Esophagus (tissue), 2 donors: ENCODE data around the gene LIN28A. TPM values are rescaled to one million over a fixed set of nuclear protein-coding genes. Genes with fewer than 3 reads are reported as not detected.

Source experiments
- H3K27ac ChIP-seq, 2 donors: one replicate each; pipeline ENCODE4 v1.5.1; 2013; ENCODE audit warnings: low read depth in 2 of 2, mild to moderate bottlenecking in 2 of 2, inconsistent platforms in 1 of 2, low read length in 1 of 2, moderate library complexity in 1 of 2
- H3K27me3 ChIP-seq, 2 donors: one replicate each; pipeline ENCODE4 v1.6.1; 2013; ENCODE audit warnings: low read length in 2 of 2, control low read depth in 1 of 2, mild to moderate bottlenecking in 1 of 2; ENCODE audit not compliant: insufficient read depth in 2 of 2, control insufficient read depth in 1 of 2
- H3K36me3 ChIP-seq, 2 donors: one replicate each; pipeline ENCODE4 v1.6.1; 2013; ENCODE audit warnings: low read length in 1 of 2; ENCODE audit not compliant: control insufficient read depth in 2 of 2, insufficient read depth in 2 of 2
- H3K4me1 ChIP-seq, 2 donors: one replicate each; pipeline ENCODE4 v1.6.1; 2013; ENCODE audit warnings: low read length in 1 of 2; ENCODE audit not compliant: control insufficient read depth in 2 of 2, insufficient read depth in 2 of 2
- H3K4me3 ChIP-seq, 2 donors: one replicate each; pipeline ENCODE4 v1.5.1; 2013; ENCODE audit warnings: low read length in 2 of 2, mild to moderate bottlenecking in 2 of 2, low read depth in 1 of 2, moderate library complexity in 1 of 2
- H3K9me3 ChIP-seq, 2 donors: one replicate each; pipeline ENCODE4 v1.6.1; 2013; ENCODE audit warnings: mild to moderate bottlenecking in 2 of 2, low read depth in 1 of 2, low read length in 1 of 2, moderate library complexity in 1 of 2; ENCODE audit not compliant: control insufficient read depth in 2 of 2, insufficient read depth in 1 of 2
- WGBS, 2 donors: extraction: QIAGEN DNeasy Blood & Tissue Kit; methylation state at CpG; one replicate each; pipeline ENCODE4 v1.1.7; 2013; 5-methylcytosine and 5-hydroxymethylcytosine counted together
- polyA plus RNA-seq, 2 donors: library from polyadenylated mRNA; stranded (reverse); fragments of 200-250 nt; gene quantifications; one replicate each; pipeline ENCODE4 v1.2.3, GENCODE V29; 2013
- donor health status: healthy with polysubstance abuse.
- donor health status: Bipolar disorder and iron deficiency.

The LIN28A gene
- polyA plus RNA-seq, 2 donors: not detected

- Histone ChIP-seq H3K4me3 (no peak overlapping the region), H3K36me3 (no peaks in the 10 kb centered on the region), H3K9me3 (no peaks in the 10 kb centered on the region), H3K4me1 (peaks cover 0 to 2% of the 10 kb centered on the region in 2 donors), H3K27ac (no peak overlapping the region), H3K27me3 (no peaks in the 10 kb centered on the region)
- WGBS, 2 donors: 84 to 85% methylated on average over 2 of the region's 2 CpGs
Measured at GRCh38 chr1:26429721-26430120, 19.1 kb downstream of the LIN28A start.

GRCh38 chr1:26431979-26432695 is 21.5 kb downstream of the LIN28A start, which contains the start of gene DHDDS:
DHDDS (plus strand) TSS chr1:26432321; CDS start chr1:26432946, 625 bp downstream.
- H3K9me3 ChIP-seq: no peaks in the 10 kb centered on the region
- H3K27ac ChIP-seq: peak within 1 kb of the TSS; percentile 90 to 95
- peaks cover 0 to 4% of the 10 kb centered on the region in 2 donors for H3K36me3 ChIP-seq
- WGBS, 2 donors: 0 to 1% methylated on average over 45 of the region's 45 CpGs
- peaks cover 0 to 2% of the 10 kb centered on the region in 2 donors for H3K4me1 ChIP-seq
- peak within 1 kb of the TSS; percentile 69 to 76 for H3K4me3 ChIP-seq
- H3K27me3 ChIP-seq: no peaks in the 10 kb centered on the region

DNA sequence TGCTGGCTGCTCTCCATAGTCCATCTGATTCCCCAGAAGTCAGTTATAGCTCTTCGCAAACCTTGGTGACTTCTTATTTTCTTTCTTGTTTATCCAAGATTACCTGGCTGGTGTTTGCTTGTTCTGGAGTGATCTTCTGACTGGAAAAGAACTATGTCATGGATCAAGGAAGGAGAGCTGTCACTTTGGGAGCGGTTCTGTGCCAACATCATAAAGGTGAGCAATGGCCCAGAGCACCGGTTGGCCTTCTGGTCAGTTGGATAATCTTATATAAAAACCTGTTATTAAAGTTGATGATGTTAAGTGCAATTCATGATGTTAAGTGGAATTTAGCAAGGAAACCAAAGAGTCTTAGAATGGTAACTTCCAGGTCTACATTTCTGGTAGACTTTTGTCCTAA is 22.2 kb downstream of the LIN28A start:
- Histone ChIP-seq H3K36me3 (peaks cover 0 to 4% of the 10 kb centered on the region in 2 donors), H3K27me3 (no peaks in the 10 kb centered on the region), H3K27ac (peak overlapping the region; percentile 73 to 95), H3K4me3 (peak overlapping the region; percentile 69 to 76), H3K9me3 (no peaks in the 10 kb centered on the region), H3K4me1 (peaks cover 0 to 2% of the 10 kb centered on the region in 2 donors)
- 27 to 43% methylated on average over 3 of the region's 3 CpGs for WGBS, 2 donors

- Histone ChIP-seq H3K9me3 (no peaks in the 10 kb centered on the region), H3K36me3 (peaks cover 6 to 9% of the 10 kb centered on the region in 2 donors), H3K4me3 (no peak overlapping the region), H3K27ac (no peak overlapping the region), H3K27me3 (no peaks in the 10 kb centered on the region), H3K4me1 (peaks cover 0 to 2% of the 10 kb centered on the region in 2 donors)
Measured at GRCh38 chr1:26434161-26434752, 23.6 kb downstream of the LIN28A start.

DNA sequence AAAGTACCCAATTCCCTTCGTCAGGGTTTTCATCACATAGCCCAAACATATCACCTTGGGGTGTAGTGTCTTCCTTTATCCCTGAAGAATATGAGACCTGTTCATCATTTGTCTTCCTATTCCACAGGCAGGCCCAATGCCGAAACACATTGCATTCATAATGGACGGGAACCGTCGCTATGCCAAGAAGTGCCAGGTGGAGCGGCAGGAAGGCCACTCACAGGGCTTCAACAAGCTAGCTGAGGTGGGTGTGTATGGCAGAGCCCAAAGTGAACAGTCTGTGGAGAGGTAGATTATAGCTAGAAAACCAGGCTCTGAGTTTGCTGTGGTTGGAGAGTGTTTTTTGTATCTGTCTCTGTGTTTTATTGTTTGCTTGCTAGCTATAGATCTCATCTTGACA is 27.4 kb downstream of the LIN28A start:
- Histone ChIP-seq H3K9me3 (no peaks in the 10 kb centered on the region), H3K4me1 (peaks cover 0 to 2% of the 10 kb centered on the region in 2 donors), H3K4me3 (no peak overlapping the region), H3K27ac (no peak overlapping the region), H3K36me3 (peaks cover 14 to 24% of the 10 kb centered on the region in 2 donors), H3K27me3 (no peaks in the 10 kb centered on the region)
- 97% methylated on average over 6 of the region's 6 CpGs for WGBS, 2 donors

DNA sequence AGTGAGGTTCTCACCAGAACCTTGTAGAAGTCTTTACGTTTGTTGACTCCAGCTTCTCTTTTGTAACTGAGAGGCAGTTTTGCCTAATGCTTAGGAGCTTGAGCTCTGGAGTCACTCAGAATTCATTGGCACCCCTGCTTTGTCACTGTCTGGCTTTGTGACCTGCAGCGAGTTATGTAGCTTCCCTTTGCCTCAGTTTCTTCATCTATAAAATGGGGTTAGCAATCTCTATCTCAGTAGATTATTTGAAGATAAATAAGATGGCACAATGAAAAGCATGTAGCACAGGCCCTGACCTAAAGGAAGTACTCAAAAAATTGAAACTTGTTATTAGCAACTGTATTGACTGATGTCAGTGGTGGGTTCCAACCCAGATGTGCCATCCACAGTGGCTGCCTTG is 29.6 kb downstream of the LIN28A start:
- Histone ChIP-seq H3K4me1 (no peaks in the 10 kb centered on the region), H3K27ac (no peak overlapping the region)
- 95 to 100% methylated on average over 2 of the region's 2 CpGs for WGBS, 2 donors

GRCh38 chr1:26449868-26450267 is 39.3 kb downstream of the LIN28A start:
- H3K4me3 ChIP-seq: no peak overlapping the region
- 85 to 86% methylated on average over 3 of the region's 3 CpGs for WGBS, 2 donors
- peaks cover 7 to 19% of the 10 kb centered on the region in 2 donors for H3K36me3 ChIP-seq
- no peaks in the 10 kb centered on the region for H3K4me1 ChIP-seq
- H3K27ac ChIP-seq: no peak overlapping the region
- no peaks in the 10 kb centered on the region for H3K9me3 ChIP-seq
- no peaks in the 10 kb centered on the region for H3K27me3 ChIP-seq

More for the DNA sequence above, 29.6 kb downstream of the LIN28A start:
- no peaks in the 10 kb centered on the region for H3K27me3 ChIP-seq
- no peaks in the 10 kb centered on the region for H3K9me3 ChIP-seq
- peaks cover 15 to 26% of the 10 kb centered on the region in 2 donors for H3K36me3 ChIP-seq
- no peak overlapping the region for H3K4me3 ChIP-seq

DNA sequence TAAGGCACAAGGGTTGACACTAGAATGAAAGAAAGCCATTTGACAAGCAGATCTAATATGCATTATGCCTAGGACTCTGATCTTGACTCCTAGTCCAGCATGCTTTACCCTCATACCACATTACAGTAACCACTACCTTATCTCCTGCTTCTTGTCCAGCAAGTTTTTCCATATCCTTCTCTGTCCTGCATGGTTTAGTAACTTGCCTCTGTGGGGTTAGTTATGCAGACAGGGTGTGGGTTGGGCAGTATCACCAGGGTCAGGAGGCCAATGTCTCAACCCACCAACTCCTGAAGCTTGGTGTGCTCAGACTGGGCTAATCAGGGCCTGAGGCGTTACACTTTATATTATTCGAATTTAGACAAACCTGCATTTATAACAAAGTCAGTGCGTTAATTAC is 40.3 kb downstream of the LIN28A start:
- Histone ChIP-seq H3K36me3 (peaks cover 7 to 18% of the 10 kb centered on the region in 2 donors), H3K9me3 (no peaks in the 10 kb centered on the region), H3K4me1 (no peaks in the 10 kb centered on the region), H3K27me3 (no peaks in the 10 kb centered on the region), H3K4me3 (no peak overlapping the region), H3K27ac (no peak overlapping the region)
- 90 to 91% methylated on average over 3 of the region's 3 CpGs for WGBS, 2 donors

- H3K36me3 ChIP-seq: peaks cover 7 to 10% of the 10 kb centered on the region in 2 donors
- 93 to 97% methylated on average over 5 of the region's 5 CpGs for WGBS, 2 donors
- no peak overlapping the region for H3K4me3 ChIP-seq
- H3K27ac ChIP-seq: no peak overlapping the region
- no peaks in the 10 kb centered on the region for H3K4me1 ChIP-seq
- H3K9me3 ChIP-seq: no peaks in the 10 kb centered on the region
- H3K27me3 ChIP-seq: no peaks in the 10 kb centered on the region
Measured at GRCh38 chr1:26452459-26453183, 42.0 kb downstream of the LIN28A start.
